Suprapubic skin (tissue), 4 donors: Measurements from ENCODE around the gene MACC1.

Source experiments
- EP300 ChIP-seq: sonication (generic); formaldehyde crosslinking; IDR thresholded peaks from one replicate; pipeline ENCODE4 v1.6.1; 2017; ENCODE audit warnings: antibody characterized with exemption
- POLR2A ChIP-seq, 2 donors: fragments of 450-650 bp; IDR thresholded peaks; one replicate each; pipeline ENCODE4 v1.6.1; 2017; ENCODE audit warnings: antibody characterized with exemption in 2 of 2, mild to moderate bottlenecking in 2 of 2, moderate library complexity in 2 of 2
- POLR2AphosphoS5 ChIP-seq, 3 donors: sonication (generic); formaldehyde crosslinking; IDR thresholded peaks; one replicate each; pipeline ENCODE4 v1.6.1; 2017; ENCODE audit warnings: antibody characterized with exemption in 3 of 3
- TF ChIP-seq, protein P1 (sequence below), 2 donors: fragments of 200-600 bp in 1 of 2; fragments of 450-650 bp in 1 of 2; sonication (generic) in 1 of 2; IDR thresholded peaks; one replicate each; pipeline ENCODE4 v1.5.1; 2016 to 2019; ENCODE audit warnings: antibody characterized with exemption in 2 of 2, mild to moderate bottlenecking in 1 of 2, moderate library complexity in 1 of 2

DNA sequence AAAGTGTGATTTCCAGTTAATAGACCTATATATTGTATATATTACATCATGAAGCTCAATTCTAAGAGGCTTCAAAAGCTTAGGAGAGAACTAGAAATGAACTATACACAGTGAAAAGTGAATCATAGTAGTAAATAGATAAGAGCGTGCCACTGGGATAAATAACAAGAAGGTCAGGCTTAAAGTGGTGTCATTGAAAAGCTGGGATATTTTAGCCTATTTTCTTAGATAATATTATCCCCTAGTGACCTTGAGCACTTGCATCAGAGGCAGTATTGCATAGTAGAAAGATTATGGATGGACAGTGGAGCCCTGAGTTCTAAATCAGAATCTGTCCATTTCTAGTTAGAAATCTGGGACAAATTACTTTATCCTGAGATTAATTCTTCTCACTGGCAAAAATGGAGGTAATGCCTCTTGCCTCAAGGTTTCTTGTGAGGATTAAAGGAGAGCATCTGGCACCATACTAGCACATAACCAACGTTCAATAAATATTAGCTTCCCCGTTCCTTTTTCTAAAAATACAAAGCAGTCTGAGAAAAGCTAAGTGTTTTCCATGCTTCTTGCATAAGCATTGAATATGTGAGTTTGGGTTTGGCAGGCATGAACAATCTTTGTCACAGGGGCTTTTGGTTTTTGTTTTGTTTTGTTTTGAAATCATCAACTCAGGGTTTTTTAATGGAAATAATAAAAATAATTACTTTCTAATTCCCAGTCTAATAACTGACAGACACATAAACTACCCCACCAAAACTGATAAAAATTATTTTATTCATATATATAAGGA lies 27.3 kb upstream of the MACC1 start:
- no peak for TF ChIP-seq POLR2A (IDR thresholded peaks at IDR 0.05)
- TF ChIP-seq, protein P1, sequence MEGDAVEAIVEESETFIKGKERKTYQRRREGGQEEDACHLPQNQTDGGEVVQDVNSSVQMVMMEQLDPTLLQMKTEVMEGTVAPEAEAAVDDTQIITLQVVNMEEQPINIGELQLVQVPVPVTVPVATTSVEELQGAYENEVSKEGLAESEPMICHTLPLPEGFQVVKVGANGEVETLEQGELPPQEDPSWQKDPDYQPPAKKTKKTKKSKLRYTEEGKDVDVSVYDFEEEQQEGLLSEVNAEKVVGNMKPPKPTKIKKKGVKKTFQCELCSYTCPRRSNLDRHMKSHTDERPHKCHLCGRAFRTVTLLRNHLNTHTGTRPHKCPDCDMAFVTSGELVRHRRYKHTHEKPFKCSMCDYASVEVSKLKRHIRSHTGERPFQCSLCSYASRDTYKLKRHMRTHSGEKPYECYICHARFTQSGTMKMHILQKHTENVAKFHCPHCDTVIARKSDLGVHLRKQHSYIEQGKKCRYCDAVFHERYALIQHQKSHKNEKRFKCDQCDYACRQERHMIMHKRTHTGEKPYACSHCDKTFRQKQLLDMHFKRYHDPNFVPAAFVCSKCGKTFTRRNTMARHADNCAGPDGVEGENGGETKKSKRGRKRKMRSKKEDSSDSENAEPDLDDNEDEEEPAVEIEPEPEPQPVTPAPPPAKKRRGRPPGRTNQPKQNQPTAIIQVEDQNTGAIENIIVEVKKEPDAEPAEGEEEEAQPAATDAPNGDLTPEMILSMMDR (IDR thresholded peaks at IDR 0.05) = no peak
- no peak for TF ChIP-seq EP300
- no peak for TF ChIP-seq POLR2AphosphoS5 (IDR thresholded peaks at IDR 0.05)
